GM21360 (cell line): ENCODE data around the gene PTP4A1.

Experiments
- ATAC-seq: cut with Tn5 transposase; IDR thresholded peaks from one replicate; pipeline ENCODE4 v1.9.1; 2021; ENCODE audit warnings: mild to moderate bottlenecking, moderate library complexity; ENCODE audit not compliant: unreplicated experiment

PTP4A1 gene

GRCh38 chr6:63554782-63555181 lies 17.5 kb upstream of the PTP4A1 start:
- ATAC-seq = no peak

- no peak for ATAC-seq
Measured at GRCh38 chr6:63556369-63556768, 15.9 kb upstream of the PTP4A1 start.

DNA sequence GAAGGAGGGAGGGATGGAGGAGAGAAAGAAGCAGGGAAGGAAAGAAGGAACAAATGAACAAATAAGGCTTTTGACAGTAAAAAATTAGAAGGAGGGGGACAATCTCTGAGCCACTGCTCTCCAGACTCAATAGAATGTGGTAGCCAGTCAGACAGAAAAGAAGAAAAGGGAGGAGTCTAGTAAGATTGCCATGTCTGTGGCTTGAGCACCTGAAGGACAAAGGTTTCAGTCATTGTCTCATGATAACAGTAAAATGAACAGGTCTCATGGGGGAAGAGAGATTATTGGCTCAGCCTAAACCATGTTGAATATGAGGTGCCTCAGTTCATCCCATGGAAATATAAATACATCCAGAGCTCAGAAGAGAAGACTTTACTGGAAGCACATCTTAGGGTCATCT lies 14.0 kb upstream of the PTP4A1 start:
- no peak for ATAC-seq

DNA sequence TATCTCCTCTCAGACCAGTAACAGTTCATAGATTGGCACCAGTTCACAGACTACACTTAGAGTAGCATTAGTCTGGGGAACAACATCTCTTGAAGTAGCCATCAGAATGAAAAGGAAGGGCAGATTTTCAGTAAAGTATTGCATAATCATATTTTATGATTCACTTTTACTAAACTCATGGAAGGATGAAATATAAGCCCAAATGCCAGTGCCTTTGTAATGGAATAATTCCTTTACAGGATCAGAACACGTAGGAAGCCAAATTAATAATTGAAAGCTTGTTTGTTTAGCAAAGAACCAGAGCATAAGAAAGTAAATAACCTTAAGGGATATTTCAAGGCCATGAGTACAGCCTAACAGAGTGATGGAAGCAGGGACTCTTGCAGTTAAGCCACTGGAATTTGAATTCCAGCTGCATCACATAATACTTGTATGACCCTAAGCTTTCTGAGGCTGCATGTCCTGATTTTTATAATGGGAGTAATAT lies 11.4 kb upstream of the PTP4A1 start:
- no peak for ATAC-seq

- ATAC-seq = no peak
Measured at GRCh38 chr6:63561288-63561687, 11.0 kb upstream of the PTP4A1 start.

DNA sequence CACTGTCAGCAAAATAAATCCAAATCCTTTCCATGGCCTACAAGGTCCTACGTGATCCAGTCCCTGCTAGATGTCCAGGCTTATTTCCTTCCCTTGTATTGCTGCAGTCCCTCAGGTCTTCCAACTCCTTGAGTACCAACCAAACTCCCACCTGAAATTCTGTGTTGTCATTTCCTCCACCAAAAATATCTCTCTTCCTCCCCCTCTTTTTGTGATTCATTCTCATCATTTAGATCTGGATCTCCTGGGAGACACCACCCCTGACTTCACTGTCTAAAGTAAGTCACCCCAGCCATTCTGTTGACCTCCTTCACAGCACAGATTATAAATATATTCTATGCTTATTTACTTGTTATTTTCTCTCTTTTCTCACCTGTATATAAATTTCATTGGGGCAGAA lies 9.0 kb upstream of the PTP4A1 start:
- no peak for ATAC-seq

DNA sequence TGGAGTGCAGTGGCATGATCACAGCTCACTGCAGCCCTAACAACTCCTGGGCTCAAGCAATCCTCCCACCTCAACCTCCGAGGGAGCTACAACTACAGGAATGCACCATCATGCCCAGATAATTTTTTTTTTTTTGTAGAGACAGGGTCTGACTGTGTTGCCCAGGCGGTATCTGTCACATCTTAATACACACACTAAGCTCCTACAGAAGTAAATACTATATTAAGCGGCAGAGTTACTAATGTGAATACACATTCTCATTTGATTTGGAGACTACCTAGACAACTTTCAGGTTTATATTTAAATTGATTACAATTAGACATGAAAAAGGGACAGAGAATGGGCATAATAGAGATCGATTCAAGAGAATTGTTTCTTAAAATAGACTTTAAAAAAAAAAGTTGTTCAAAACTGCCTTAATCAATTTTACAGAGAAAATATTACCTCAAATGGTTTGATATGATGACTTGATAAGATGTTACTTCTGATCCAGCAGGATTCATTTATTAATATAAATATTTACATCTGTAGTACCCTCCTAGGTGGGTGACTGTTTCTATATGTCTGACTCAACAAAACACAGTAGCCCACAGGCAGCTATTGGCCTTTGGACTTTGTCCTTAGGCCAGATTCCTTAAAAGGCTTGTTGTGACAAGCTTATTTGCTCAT lies 7.1 kb upstream of the PTP4A1 start:
- ATAC-seq = no peak

- no peak for ATAC-seq
Measured at GRCh38 chr6:63565727-63566596, 6.3 kb upstream of the PTP4A1 start.

DNA sequence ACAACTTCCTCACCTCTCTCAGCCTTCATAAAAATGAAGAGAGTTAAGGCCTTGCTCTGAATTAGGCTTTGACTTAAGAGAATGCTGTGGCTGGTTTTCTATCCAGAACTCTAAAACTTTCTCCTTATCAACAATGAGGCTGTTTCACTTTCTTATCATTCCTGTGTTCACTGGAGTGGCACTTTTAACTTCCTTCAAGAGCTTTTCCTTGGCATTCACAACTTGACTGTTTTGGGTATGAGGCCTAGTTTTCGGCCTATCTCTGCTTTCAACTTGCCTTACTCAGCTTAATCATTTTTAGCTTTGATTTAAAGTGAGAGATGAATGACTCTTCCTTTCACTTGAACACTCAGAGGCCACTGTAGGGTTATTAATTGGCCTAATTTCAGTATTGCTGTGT lies 4.3 kb upstream of the PTP4A1 start:
- no peak for ATAC-seq

GRCh38 chr6:63571361-63572043 lies 778 bp upstream of the PTP4A1 start:
- ATAC-seq = peak; percentile 4

- peak; percentile 0 for ATAC-seq
Measured at GRCh38 chr6:63572747-63573075, 431 bp downstream of the PTP4A1 start.

- ATAC-seq = peak; percentile 41
Measured at GRCh38 chr6:63573076-63573898, 1.0 kb downstream of the PTP4A1 start.

GRCh38 chr6:63573899-63574553 lies 1.7 kb downstream of the PTP4A1 start:
- peak; percentile 8 for ATAC-seq

- no peak for ATAC-seq
Measured at GRCh38 chr6:63574554-63574900, 2.2 kb downstream of the PTP4A1 start.

DNA sequence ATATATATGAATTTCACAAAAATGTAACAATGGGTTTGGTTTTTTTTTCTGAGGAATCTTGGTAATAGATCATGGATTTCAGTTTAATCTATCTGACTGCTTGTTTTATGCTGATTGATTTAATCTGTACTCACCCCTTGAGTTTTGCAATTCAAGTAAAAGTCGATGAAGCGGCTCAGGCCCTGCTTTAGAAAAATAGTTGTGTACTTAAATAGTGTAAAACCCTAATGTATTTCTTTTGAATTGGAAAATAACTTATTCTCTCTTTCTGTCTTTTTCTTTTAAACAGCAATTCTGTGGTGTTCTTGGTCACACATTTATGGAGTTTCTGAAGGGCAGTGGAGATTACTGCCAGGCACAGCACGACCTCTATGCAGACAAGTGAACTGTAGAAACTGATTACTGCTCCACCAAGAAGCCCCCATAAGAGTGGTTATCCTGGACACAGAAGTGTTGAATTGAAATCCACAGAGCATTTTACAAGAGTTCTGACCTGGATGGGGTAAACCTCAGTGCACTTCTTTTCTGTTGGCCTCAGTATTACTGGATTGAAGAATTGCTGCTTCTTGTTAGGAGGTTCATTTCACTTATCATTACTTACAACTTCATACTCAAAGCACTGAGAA lies 4.0 kb downstream of the PTP4A1 start:
- no peak for ATAC-seq

- ATAC-seq = no peak
Measured at GRCh38 chr6:63576985-63577712, 4.9 kb downstream of the PTP4A1 start.

DNA sequence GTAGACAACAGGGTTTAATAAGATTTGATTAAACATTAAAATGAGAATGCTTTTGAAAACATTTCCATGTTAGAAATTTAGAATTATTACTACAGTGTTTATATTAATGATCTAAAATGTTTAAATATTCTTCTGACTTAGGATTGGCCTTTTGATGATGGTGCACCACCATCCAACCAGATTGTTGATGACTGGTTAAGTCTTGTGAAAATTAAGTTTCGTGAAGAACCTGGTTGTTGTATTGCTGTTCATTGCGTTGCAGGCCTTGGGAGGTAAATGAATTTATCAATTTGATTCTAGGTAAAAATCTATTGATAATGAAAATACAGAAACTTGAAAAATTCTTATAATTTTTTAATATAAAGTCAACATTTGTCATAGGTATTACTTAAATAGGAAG lies 6.5 kb downstream of the PTP4A1 start:
- ATAC-seq = no peak

GRCh38 chr6:63579937-63580703 lies 7.8 kb downstream of the PTP4A1 start:
- ATAC-seq = no peak

DNA sequence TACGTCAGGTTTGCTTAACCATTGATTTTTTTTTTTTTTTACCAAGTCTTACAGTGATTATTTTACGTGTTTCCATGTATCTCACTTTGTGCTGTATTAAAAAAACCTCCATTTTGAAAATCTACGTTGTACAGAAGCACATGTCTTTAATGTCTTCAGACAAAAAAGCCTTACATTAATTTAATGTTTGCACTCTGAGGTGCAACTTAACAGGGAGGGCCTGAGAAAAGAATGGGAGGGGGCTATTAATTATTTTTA lies 8.4 kb downstream of the PTP4A1 start:
- no peak for ATAC-seq
